ENCODE data around the gene PTMA. TPM values are rescaled to one million over a fixed set of nuclear protein-coding genes. Genes with fewer than 3 reads are reported as not detected.

Gene PTMA
- total RNA-seq, 4 donors from 2014 or later: 693 to 966 (median 818) TPM

- intact Hi-C loops (cut with DNase I; ENCODE audit: low total_unique reads): no loop called here
- H3K4me3 ChIP-seq: peak overlapping the region; percentile 75 to 83
- H3K27me3 ChIP-seq: no peaks in the 10 kb centered on the region
- no peaks in the 10 kb centered on the region for H3K9me3 ChIP-seq
- peak overlapping the region; percentile 99 to 100 for H3K27ac ChIP-seq
- TF ChIP-seq POLR2A (IDR thresholded peaks at IDR 0.05) (peak; percentile 86 to 92), CTCF (IDR thresholded peaks at IDR 0.05) (peak; percentile 80 to 89 (median 84))
- H3K36me3 ChIP-seq: no peaks in the 10 kb centered on the region
- DNase-seq: peak; percentile 98 to 99
- H3K4me1 ChIP-seq: peaks cover 0 to 7% of the 10 kb centered on the region in 2 donors
Observed at GRCh38 chr2:231706731-231707624, 1.3 kb upstream of the PTMA start.

- intact Hi-C loops (cut with DNase I; ENCODE audit: low total_unique reads): no loop called here
- TF ChIP-seq POLR2A (IDR thresholded peaks at IDR 0.05) (no peak), CTCF (IDR thresholded peaks at IDR 0.05) (no peak)
- Histone ChIP-seq H3K36me3 (no peaks in the 10 kb centered on the region), H3K4me1 (peaks cover 0 to 9% of the 10 kb centered on the region in 2 donors), H3K27me3 (no peaks in the 10 kb centered on the region), H3K27ac (peak overlapping the region; percentile 99 to 100), H3K4me3 (peak overlapping the region; percentile 75 to 83), H3K9me3 (no peaks in the 10 kb centered on the region)
- DNase-seq: peak in 1 of 2 donors; percentile 80
Observed at GRCh38 chr2:231707625-231707926, 749 bp upstream of the PTMA start.

- Histone ChIP-seq H3K36me3 (no peaks in the 10 kb centered on the region), H3K4me1 (peaks cover 0 to 13% of the 10 kb centered on the region in 2 donors), H3K9me3 (no peaks in the 10 kb centered on the region), H3K4me3 (peak overlapping the region; percentile 83 to 94), H3K27me3 (no peaks in the 10 kb centered on the region), H3K27ac (peak overlapping the region; percentile 99 to 100)
- DNase-seq: peak; percentile 57 to 67
- intact Hi-C loops (cut with DNase I; ENCODE audit: low total_unique reads): no loop called here
- TF ChIP-seq POLR2A (IDR thresholded peaks at IDR 0.05) (no peak), CTCF (IDR thresholded peaks at IDR 0.05) (peak in 2 of 4 experiments; percentile 18 to 29)
Observed at GRCh38 chr2:231708773-231709635, 679 bp downstream of the PTMA start.

GRCh38 chr2:231709636-231709980, 1.3 kb downstream of the PTMA start:
- Histone ChIP-seq H3K4me1 (peaks cover 0 to 13% of the 10 kb centered on the region in 2 donors), H3K27ac (peak overlapping the region; percentile 99 to 100), H3K27me3 (no peaks in the 10 kb centered on the region), H3K4me3 (peak overlapping the region; percentile 83 to 94), H3K9me3 (no peaks in the 10 kb centered on the region), H3K36me3 (no peaks in the 10 kb centered on the region)
- TF ChIP-seq POLR2A (IDR thresholded peaks at IDR 0.05) (peak in 1 of 2 donors; percentile 13), CTCF (IDR thresholded peaks at IDR 0.05) (no peak)
- intact Hi-C loops (cut with DNase I; ENCODE audit: low total_unique reads): no loop called here
- DNase-seq: peak; percentile 45 to 59
